GM12865 (cell line): ENCODE measurements around the gene HMOX2.

Source experiments
- DNase-seq: peaks from one replicate; pipeline ENCODE4 v3.0.0; 2010; ENCODE audit warnings: low read depth
- H3K4me3 ChIP-seq: 2 replicates; pipeline ENCODE4 v1.5.1; 2011; ENCODE audit warnings: mild to moderate bottlenecking, low read depth, low read length, control low read depth
- TF ChIP-seq, protein P1 (sequence below): IDR thresholded peaks from 2 replicates; pipeline ENCODE4 v1.5.1; 2011; ENCODE audit warnings: low read length, control low read depth, low read depth, inconsistent platforms; ENCODE audit not compliant: insufficient read depth; ENCODE audit errors: missing control alignments

HMOX2 gene

DNA sequence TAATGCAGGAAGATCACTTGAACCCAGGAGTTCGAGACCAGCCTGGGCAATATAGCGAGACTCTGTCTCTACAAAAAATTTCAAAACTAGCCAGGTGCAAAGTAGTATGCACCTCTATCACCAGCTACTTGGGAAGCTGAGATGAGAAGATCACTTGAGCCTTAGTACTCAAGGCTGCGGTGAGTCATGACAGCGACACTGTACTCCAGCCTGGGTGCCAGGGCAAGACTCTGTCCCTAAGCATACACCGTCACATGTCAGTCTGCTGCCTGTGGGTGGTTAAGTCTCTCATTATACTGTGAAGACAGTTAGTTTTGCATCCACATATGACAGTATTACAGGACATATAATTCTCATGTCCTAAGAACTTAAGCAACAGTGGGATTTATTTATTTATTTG, 23.5 kb upstream of the HMOX2 start:
- DNase-seq: no peak
- TF ChIP-seq, protein P1, sequence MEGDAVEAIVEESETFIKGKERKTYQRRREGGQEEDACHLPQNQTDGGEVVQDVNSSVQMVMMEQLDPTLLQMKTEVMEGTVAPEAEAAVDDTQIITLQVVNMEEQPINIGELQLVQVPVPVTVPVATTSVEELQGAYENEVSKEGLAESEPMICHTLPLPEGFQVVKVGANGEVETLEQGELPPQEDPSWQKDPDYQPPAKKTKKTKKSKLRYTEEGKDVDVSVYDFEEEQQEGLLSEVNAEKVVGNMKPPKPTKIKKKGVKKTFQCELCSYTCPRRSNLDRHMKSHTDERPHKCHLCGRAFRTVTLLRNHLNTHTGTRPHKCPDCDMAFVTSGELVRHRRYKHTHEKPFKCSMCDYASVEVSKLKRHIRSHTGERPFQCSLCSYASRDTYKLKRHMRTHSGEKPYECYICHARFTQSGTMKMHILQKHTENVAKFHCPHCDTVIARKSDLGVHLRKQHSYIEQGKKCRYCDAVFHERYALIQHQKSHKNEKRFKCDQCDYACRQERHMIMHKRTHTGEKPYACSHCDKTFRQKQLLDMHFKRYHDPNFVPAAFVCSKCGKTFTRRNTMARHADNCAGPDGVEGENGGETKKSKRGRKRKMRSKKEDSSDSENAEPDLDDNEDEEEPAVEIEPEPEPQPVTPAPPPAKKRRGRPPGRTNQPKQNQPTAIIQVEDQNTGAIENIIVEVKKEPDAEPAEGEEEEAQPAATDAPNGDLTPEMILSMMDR: no peak
- no peak overlapping the region for H3K4me3 ChIP-seq

DNA sequence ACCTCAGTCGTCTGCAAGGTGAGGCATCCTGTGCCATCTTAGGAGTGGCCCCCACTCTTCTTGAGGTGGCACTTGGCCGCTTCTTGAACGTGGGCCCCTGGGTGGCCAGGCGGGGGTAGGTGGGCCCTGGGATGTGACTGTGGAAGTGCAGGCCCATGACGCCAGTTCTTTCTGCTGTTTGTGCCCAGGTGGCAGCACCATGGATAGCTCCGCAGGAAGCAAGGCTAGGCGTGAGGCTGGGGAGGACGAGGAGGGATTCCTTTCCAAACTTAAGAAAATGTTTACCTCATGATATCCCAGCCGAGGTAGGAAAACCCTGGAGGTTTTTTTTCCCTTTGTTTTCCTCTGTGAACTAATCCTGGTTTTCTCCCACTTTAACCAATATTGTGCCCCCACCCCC, 21.6 kb upstream of the HMOX2 start:
- H3K4me3 ChIP-seq: no peak overlapping the region
- DNase-seq: no peak
- TF ChIP-seq, protein P1: no peak

DNA sequence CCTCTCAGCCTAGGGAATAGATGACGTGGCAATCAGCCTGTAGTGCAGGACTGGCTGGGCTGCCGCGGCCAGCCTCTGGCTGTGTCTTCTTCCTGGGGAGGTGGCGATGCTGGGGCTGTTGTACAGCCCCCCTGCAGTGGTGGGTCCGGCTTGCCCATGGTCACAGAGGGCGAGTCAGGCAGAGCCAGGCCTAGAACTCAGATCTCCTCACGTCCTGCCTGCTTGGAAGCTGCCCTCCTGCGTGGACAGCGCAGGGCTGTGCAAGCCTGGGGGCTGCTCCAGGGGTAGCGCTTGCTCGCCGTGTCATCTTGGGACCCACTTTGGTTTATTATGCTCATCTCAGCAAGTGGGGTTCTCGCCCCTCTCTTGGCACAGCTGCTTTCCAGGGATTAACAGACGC, 21.1 kb upstream of the HMOX2 start:
- no peak for DNase-seq

DNA sequence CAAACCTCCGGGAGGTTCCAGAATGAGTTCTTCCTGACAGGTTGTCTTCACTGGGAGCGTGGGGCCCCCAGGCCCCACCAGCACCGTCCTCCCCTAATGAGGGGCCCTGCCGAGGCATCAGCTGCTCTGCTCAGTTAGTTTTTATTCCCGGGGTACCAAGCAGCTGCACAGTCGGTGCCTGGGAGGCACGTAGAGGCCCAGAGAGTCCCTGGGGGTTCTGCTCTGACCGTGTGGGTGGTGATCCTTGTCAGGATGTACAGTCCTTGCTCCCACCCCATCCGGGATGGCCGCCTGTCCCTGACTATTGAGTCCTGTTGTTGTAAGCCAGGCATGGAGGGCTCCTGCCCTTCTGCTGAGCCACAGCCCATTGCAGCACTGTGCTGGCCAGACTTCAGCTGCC, 20.2 kb upstream of the HMOX2 start:
- no peak overlapping the region for H3K4me3 ChIP-seq
- no peak for DNase-seq
- TF ChIP-seq, protein P1: no peak

More for the DNA sequence above, 21.1 kb upstream of the HMOX2 start:
- TF ChIP-seq, protein P1: no peak
- no peak overlapping the region for H3K4me3 ChIP-seq

DNA sequence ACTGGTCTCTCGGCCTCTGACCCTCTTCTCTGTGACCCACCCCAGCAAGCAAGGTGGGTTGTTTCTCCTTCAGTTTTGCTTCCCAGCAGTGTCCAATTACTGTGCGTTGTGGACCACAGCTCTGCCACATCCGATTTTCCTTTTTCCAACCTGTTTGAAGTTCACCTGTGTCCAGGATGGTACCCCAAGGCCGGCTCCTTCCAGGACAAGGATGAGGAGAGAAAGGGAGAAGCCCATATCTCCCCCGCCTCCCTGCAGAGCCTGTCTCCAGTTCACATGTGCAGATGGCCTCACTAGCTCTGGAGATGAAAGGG, 15.3 kb upstream of the HMOX2 start:
- H3K4me3 ChIP-seq: no peak overlapping the region
- TF ChIP-seq, protein P1: no peak
- no peak for DNase-seq

DNA sequence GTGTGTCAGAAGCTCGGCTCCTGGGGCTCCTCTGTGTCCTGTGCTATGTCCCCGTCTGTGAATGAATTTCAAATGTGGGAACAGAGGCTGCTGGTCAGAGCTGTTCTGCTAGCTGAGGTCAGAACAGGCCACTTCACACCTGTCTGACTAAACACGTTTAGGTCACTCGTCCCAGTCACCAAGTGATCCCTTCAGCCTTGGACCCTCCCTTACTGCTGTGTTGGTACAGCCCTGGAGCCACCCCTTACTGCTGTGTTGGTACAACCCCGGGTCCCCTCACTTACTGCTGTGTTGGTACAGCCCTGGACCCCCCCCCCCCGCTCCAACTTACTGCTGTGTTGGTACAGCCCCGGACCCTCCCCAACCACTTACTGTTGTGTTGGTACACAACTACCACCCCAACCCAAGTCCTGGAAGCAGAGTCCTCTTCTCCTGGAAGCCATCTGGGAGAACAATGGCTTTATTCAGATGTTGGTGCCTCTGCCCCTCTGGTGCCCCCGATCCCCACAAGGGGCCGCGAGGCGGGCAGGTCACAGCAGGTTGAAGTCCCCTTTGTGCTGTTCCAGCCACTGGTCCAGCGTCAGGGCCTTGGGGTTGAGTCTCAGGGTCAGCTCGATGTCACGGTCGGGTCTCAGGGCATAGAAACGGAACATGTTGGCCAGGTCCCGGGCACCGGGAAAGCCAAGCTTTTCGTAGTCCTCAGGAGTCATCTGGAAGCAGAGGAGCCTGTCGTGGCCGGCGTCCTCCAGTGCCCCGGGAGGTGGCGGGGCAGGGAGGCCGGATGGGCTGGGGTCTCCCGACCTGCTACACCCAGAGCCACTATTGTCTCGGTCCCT, 14.7 kb upstream of the HMOX2 start:
- no peak for DNase-seq
- TF ChIP-seq, protein P1: no peak
- H3K4me3 ChIP-seq: no peak overlapping the region
